Activated CD4-positive, alpha-beta T cell treated with anti-CD3 and anti-CD28 coated beads for 1 hour (primary cell): ENCODE data around the gene THY1.
A peak's percentile ranks its signal among the peaks of the same experiment; 100 is the strongest.

Source experiments
- DNase-seq: peaks from one replicate; pipeline ENCODE4 v3.0.0-alpha.2; 2020

THY1 gene

GRCh38 chr11:119381181-119381988, 41.6 kb downstream of the THY1 start, which contains the start of gene USP2:
TSS of gene USP2 (minus strand) at chr11:119381690. CDS start at chr11:119373480, 8,210 bp downstream.
- peak; percentile 96 for DNase-seq

GRCh38 chr11:119380827-119381180, 42.2 kb downstream of the THY1 start:
- DNase-seq = no peak

GRCh38 chr11:119380160-119380826, 42.7 kb downstream of the THY1 start:
- no peak for DNase-seq

- no peak for DNase-seq
Observed at GRCh38 chr11:119378851-119379465, 44.0 kb downstream of the THY1 start.

- DNase-seq = no peak
Observed at GRCh38 chr11:119377961-119378667, 44.9 kb downstream of the THY1 start.

- DNase-seq = no peak
Observed at GRCh38 chr11:119377112-119377901, 45.7 kb downstream of the THY1 start.

GRCh38 chr11:119376197-119376847, 46.6 kb downstream of the THY1 start:
- DNase-seq = no peak

DNA sequence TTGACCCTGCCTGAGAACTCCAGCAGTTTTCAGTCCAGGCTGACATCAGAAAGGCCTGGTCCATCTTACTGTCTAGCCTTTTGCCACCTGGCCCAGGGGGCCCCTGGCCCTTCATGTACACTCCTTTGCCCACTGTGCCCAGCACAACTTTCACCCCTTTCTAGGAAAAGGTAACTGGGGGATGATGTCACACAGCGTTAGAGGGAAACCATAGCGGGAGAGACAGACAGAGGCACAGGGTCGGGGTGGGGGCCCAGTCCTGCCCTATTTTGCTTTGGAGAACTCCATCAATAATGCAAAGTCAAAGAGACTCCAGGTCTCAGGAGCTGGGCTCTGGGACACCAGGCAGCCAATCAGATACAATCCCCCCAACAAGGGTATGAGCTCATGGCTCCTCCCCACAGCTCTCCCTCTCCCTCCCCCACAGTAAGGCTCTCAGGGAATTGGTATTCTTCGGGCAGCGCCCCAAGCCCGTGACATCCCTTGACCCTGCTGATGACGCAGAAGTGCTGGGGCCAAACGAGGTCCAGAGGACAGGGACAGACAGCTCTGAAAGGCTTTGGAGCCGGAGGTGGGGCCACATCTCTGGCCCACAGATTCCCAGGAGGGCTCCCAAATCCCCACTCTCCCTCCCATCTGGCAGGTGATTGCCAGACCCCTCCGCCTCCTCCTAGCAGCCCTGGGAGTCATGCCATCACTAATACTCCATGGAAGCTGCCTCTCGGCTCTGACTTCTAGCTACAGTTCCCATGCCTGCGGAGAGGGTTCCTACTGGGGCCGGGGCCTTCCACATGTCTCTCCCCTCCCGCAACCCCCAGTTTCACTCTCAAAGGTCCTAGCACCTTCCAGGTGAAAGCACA, 47.4 kb downstream of the THY1 start:
- no peak for DNase-seq

GRCh38 chr11:119374632-119375336, 48.2 kb downstream of the THY1 start:
- no peak for DNase-seq

GRCh38 chr11:119373921-119374631, 48.9 kb downstream of the THY1 start:
- no peak for DNase-seq

DNA sequence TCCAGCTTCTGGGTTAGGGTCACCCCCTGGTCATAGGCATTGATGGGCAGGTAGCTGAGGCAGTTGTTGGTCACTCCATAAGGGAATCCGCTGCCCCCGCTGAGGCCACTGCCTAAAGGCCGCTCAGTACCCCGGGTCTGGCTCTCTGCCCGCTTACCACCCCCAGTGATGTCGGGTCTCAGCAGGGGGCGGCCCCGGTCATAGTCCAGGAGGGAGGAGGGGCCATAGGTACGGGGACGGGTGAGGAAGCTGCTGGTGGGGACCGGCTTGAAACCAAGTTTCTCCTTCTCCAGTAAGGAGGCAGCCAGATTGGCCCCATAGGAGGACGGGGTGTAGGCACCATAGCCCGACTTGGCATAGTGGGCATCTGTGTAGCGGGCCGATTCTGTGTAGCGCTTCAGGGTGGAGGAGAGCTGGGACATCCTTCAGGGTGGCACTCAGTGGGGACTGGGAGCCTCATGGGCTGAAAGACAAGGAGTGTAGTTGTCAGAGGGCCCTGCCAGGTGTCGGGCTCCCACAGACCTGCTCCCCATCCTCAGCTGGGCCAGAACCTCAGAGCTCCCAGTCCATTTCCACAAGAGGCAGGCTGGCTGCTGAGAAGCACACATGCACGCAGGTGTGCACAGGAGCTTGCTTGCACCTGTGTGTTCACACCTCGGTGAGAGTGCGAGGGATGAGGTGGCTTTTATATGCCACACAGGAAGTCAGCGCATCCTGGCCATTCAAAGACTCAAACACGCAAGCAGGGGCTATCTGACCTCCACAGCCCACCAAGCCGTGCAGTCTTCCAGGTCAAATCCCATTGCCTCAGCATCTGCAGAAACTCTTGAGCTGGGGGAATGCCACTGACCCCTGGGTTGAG, 49.7 kb downstream of the THY1 start:
- no peak for DNase-seq

DNA sequence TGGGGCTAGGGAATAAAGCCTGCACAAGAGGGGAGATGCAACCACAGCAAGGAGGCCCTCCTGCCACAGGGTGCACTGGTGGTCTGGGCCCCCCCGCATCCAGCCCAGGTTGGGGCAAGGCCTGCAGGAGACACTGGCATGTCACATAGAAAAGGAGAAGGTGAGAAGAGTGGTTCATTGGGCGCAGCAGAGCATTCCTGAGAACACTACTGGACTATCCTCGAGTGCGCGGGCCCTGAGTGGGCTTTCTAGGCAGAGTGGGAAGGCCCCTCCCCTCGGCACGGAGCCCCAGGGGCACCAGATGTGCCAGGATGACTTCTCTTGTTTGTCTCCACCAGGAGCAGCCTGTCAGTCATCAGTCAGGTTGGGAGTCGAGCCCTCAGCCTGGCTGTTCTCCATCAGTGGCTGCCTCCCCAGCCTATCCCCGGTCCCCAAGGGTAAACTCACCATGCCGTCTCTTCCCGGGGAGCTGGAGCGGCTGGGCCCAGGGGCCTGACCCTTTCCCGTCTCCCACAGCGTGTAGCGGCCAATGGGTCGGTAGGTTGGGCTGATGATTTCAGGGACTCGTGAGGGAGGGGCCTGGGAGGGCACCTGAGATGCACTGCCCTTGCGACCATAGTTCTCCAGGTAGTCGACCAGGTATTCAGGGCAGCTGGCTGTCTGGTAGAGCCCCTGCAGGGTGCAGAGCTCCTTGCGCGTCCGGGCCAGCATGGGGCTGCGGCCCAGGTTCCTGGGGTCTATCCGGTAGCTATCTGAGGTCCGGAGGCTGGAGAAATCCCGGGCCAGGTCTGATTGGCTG, 50.5 kb downstream of the THY1 start:
- no peak for DNase-seq

DNA sequence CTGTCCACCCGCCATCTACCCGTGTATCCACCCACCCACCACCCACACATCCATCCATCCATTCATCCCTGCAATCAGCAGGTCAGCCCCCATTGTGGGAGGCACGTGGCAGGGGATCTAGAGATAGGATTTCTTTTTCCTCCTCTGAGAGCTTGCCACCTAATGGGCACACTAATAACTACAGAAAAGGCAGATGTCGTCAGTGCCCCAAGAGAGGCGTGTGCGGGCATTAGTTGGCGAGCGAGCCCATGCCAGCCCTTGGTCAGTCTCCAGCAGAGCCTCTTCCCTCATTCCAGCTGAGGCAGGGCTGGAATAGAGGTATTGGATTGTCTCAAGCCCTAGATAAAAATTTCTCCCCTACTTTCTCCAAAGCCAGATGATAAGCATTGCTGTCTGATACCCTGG, 51.2 kb downstream of the THY1 start:
- DNase-seq = no peak

DNA sequence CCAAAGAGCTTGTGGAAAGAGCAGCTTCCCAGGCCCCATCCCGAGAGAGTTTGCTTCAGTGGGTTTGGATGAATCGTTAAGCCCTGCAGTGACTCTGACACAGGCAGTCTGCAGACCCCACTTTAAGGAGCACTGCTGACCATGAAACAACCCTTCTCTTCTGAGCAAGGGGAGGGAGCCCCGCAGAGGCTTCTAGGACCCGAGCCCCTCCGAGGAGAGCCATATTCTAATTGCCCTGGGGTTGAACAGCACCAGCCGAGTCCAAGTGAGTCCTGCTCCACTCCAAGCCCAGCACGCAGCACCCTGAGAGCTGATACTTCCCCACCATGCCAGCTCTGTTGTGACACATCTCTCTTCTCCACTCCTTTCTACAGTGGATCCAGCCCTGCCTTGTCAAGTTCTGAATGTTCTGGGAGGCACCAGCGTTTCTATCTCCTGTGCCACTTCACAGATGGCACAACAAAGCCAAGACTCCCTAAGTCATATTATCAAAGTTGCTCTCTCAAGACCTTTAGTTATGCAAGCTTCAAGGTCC, 51.8 kb downstream of the THY1 start:
- no peak for DNase-seq

DNA sequence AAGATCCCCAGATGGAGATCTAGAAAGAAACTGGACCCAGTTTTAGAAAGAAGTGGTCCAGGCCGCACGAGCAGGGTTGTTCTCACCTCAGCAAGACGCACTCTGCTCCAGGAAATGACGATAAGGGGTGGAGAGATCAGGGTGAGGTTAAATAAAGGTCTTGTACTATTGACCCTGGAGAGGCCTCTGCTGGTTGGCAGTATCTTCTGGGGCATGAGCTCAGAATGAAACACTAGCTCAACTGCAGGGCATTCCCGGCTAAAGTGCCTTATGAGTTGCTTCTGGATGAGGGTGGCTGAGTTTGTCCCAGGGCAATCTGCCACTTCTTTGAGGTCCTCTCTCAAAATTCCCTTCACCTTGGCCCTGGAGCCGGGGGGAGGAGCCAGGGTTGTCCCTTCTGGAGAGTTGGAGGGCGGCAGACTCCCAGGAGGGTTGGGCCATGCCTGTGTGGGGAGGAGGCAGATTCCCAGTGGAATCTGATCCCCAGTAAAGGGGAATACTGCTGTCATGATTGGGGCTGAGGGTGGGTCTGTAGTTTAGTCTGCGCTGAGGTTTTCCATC, 52.4 kb downstream of the THY1 start:
- no peak for DNase-seq

- no peak for DNase-seq
Observed at GRCh38 chr11:119369132-119369925, 53.6 kb downstream of the THY1 start.
